Panc1 (cell line): ENCODE measurements around the gene CLDN3. TPM values are rescaled to one million over a fixed set of nuclear protein-coding genes. Genes with fewer than 3 reads are reported as not detected.
"Not testable (repeated sequence)": the region's sequence is repeated elsewhere in the genome, so short reads cannot be mapped to it uniquely, and the experiment has no call there.

Source experiments
- ATAC-seq: fragments of 200-7000 bp; cut with Tn5 transposase; 2 replicates; pipeline ENCODE4 v1.9.1; 2020; ENCODE audit warnings: mild to moderate bottlenecking, moderate library complexity
- BruUV-seq: library from RNA; stranded (reverse); fragments of 400-500 nt; replicated peaks from 2 replicates; lab custom pipeline; 2021; lab: Mats Ljungman, UMichigan
- CTCF ChIA-PET: fragments of 300-600 bp; sonication (Branson Sonifier 250); formaldehyde crosslinking; loops from one replicate; lab custom pipeline; 2022; ENCODE audit warnings: antibody characterized with exemption; lab: Charles Lee
- POLR2A ChIA-PET: fragments of 300-600 bp; sonication (Branson Sonifier 250); formaldehyde crosslinking; loops from one replicate; lab custom pipeline; 2022; ENCODE audit warnings: antibody characterized with exemption; lab: Charles Lee
- DNase-seq: peaks from one replicate; pipeline ENCODE4 v3.0.0-alpha.2; 2010; ENCODE audit warnings: low read depth, low spot score
- H3K27ac ChIP-seq: 2 replicates; pipeline ENCODE4 v1.5.1; 2011; ENCODE audit warnings: mild to moderate bottlenecking, low read length, inconsistent platforms
- H3K27me3 ChIP-seq: fragments of 200-500 bp; sonication (Bioruptor generic); 2 replicates; pipeline ENCODE4 v1.6.0; 2014; ENCODE audit warnings: low read length, inconsistent platforms; ENCODE audit not compliant: control insufficient read depth, insufficient read depth
- H3K36me3 ChIP-seq: fragments of 200-500 bp; sonication (Bioruptor generic); 2 replicates; pipeline ENCODE4 v1.5.1; 2014; ENCODE audit warnings: inconsistent platforms, mild to moderate bottlenecking, low read length, moderate library complexity; ENCODE audit not compliant: control insufficient read depth, insufficient read depth
- H3K4me1 ChIP-seq: 2 replicates; pipeline ENCODE4 v1.5.1; 2011; ENCODE audit warnings: inconsistent platforms, mild to moderate bottlenecking, low read length, moderate library complexity; ENCODE audit not compliant: control insufficient read depth, insufficient read depth
- H3K4me3 ChIP-seq, 2 experiments: 2 replicates each; pipeline ENCODE4 v1.5.1; 2011 to 2012; ENCODE audit warnings: low read depth in 2 of 2, low read length in 2 of 2, mild to moderate bottlenecking in 2 of 2, inconsistent platforms in 1 of 2, moderate library complexity in 1 of 2
- H3K9me3 ChIP-seq: fragments of 200-500 bp; sonication (Bioruptor generic); 2 replicates; pipeline ENCODE4 v1.5.1; 2014; ENCODE audit warnings: low read depth, mild to moderate bottlenecking, inconsistent platforms, low read length, moderate library complexity; ENCODE audit not compliant: control insufficient read depth, insufficient read depth
- POLR2AphosphoS5 ChIP-seq: IDR thresholded peaks from 2 replicates; pipeline ENCODE4 v1.6.1; 2012; ENCODE audit warnings: mild to moderate bottlenecking, low read depth, low read length, moderate library complexity
- SIN3A ChIP-seq: IDR thresholded peaks from 2 replicates; pipeline ENCODE4 v1.6.1; 2012; ENCODE audit warnings: low read depth, mild to moderate bottlenecking, low read length, moderate library complexity, borderline replicate concordance; ENCODE audit not compliant: insufficient read depth
- TCF7L2 ChIP-seq: IDR thresholded peaks from 2 replicates; pipeline ENCODE4 v1.6.1; 2011; ENCODE audit warnings: mild to moderate bottlenecking, low read depth, low read length, inconsistent platforms
- in situ Hi-C: cut with HindIII; loops from 2 replicates; pipeline ENCODE4 v1.10.0; 2016; ENCODE audit warnings: low sequenced_read_pairs, low pct_unique_long_range_greater_than_20kb
- intact Hi-C: fragments of 100-400 bp; cut with micrococcal nuclease; formaldehyde crosslinking; loops from one replicate; pipeline ENCODE4 v1.10.0; 2022; ENCODE audit not compliant: unreplicated experiment
- total RNA-seq: library from RNA; stranded (reverse); gene quantifications from one replicate; pipeline ENCODE4 v1.2.1, GENCODE V29; 2021; ENCODE audit not compliant: unreplicated experiment
- TF ChIP-seq, protein P1 (sequence below), 2 experiments: IDR thresholded peaks; 2 replicates each; pipeline ENCODE4 v1.6.1; 2011 to 2012; ENCODE audit warnings: low read depth in 2 of 2, control low read depth in 1 of 2, low read length in 1 of 2, mild to moderate bottlenecking in 1 of 2, moderate library complexity in 1 of 2; ENCODE audit not compliant: insufficient read depth in 1 of 2
- TF ChIP-seq, protein P2 (sequence below): fragments of 450-650 bp; IDR thresholded peaks from 2 replicates; pipeline ENCODE4 v1.5.1; 2017; ENCODE audit warnings: mild to moderate bottlenecking

The CLDN3 gene
- total RNA-seq, 1 experiment from 2014 or later, result 16.8 TPM

DNA sequence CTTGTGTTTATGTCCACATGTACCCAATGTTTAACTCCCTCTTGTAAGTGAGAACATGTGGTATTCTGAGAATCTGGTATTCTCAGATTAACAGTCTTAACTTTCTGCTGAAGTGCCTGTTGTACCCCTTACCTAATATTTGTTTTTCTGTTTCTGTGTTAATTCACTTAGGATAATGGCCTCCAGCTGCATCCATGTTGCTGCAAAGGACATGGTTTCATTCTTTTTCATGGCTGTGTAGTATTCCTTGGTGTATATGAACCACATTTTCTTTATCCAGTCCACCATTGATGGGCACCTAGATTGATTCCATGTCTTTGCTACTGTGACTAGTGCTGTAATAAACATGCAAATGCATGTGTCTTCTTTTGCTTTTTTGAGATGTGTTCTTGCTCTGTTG, 25.1 kb upstream of the CLDN3 start:
- H3K27ac ChIP-seq, in situ Hi-C loops, H3K27me3 ChIP-seq, ATAC-seq, intact Hi-C loops, H3K9me3 ChIP-seq, H3K4me3 ChIP-seq, CTCF ChIA-PET, POLR2A ChIA-PET, H3K36me3 ChIP-seq, BruUV-seq, DNase-seq: not testable (repeated sequence)
- H3K4me1 ChIP-seq, result peaks cover 18% of the 10 kb centered on the region

DNA sequence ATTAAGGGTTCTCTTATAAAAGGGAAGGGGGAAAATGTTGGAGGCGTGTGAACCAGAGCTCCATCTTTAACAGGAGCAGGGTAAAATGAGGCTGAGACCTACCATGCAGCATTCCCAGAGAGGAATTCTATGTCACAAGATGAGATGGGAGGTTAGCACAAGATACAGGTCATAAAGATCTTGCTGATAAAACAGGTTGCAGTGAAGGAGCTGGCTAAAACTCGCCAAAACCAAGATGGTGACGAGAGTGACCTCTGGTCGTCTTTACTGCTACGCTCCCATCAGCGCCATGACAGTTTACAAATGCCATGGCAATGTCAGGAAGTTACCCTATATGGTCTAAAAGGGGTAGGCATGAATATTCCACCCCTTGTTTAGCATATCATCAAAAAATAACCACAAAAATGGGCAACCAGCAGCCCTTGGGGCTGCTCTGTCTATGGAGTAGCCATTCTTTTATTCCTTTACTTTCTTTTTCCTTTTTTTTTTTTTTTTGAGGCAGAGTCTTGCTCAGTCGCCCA, 21.2 kb upstream of the CLDN3 start:
- H3K4me3 ChIP-seq, in situ Hi-C loops, H3K4me1 ChIP-seq, POLR2A ChIA-PET, intact Hi-C loops, ATAC-seq, H3K9me3 ChIP-seq, BruUV-seq, DNase-seq, H3K36me3 ChIP-seq, H3K27ac ChIP-seq, H3K27me3 ChIP-seq: not testable (repeated sequence)
- CTCF ChIA-PET, result interaction anchor here (0.6 kb wide), 1 partner anchor 27 kb away, joined by 3 read pairs; no protein-coding TSS in a partner anchor

DNA sequence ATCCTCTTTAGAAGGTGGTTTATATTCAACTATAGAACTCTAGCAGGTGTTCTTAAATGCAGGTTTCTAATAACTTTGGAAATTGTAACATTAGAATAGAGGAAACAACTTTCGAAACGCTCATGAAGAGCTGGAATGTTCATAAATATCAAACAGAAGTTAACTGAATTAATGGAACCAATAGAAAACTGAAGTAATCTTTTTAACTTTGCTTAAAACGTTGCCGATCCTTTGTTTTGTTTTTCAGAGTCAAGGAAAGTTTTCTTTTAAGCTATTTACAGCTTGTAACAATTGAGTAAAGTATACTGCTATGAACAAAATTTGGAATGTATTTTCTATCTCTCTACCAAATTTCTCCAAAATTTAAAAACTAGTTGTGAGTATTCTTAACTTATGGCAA, 19.0 kb upstream of the CLDN3 start:
- TF ChIP-seq SIN3A (no peak), TCF7L2 (no peak), POLR2AphosphoS5 (no peak)
- TF ChIP-seq, protein P1, sequence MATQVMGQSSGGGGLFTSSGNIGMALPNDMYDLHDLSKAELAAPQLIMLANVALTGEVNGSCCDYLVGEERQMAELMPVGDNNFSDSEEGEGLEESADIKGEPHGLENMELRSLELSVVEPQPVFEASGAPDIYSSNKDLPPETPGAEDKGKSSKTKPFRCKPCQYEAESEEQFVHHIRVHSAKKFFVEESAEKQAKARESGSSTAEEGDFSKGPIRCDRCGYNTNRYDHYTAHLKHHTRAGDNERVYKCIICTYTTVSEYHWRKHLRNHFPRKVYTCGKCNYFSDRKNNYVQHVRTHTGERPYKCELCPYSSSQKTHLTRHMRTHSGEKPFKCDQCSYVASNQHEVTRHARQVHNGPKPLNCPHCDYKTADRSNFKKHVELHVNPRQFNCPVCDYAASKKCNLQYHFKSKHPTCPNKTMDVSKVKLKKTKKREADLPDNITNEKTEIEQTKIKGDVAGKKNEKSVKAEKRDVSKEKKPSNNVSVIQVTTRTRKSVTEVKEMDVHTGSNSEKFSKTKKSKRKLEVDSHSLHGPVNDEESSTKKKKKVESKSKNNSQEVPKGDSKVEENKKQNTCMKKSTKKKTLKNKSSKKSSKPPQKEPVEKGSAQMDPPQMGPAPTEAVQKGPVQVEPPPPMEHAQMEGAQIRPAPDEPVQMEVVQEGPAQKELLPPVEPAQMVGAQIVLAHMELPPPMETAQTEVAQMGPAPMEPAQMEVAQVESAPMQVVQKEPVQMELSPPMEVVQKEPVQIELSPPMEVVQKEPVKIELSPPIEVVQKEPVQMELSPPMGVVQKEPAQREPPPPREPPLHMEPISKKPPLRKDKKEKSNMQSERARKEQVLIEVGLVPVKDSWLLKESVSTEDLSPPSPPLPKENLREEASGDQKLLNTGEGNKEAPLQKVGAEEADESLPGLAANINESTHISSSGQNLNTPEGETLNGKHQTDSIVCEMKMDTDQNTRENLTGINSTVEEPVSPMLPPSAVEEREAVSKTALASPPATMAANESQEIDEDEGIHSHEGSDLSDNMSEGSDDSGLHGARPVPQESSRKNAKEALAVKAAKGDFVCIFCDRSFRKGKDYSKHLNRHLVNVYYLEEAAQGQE (IDR thresholded peaks at IDR 0.05; ENCODE audit: insufficient read depth in 1 of 2, low read depth in 2 of 2, low read length in 1 of 2), result no peak
- TF ChIP-seq, protein P2, sequence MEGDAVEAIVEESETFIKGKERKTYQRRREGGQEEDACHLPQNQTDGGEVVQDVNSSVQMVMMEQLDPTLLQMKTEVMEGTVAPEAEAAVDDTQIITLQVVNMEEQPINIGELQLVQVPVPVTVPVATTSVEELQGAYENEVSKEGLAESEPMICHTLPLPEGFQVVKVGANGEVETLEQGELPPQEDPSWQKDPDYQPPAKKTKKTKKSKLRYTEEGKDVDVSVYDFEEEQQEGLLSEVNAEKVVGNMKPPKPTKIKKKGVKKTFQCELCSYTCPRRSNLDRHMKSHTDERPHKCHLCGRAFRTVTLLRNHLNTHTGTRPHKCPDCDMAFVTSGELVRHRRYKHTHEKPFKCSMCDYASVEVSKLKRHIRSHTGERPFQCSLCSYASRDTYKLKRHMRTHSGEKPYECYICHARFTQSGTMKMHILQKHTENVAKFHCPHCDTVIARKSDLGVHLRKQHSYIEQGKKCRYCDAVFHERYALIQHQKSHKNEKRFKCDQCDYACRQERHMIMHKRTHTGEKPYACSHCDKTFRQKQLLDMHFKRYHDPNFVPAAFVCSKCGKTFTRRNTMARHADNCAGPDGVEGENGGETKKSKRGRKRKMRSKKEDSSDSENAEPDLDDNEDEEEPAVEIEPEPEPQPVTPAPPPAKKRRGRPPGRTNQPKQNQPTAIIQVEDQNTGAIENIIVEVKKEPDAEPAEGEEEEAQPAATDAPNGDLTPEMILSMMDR, result no peak
- ChIA-PET CTCF (no interaction called here), POLR2A (no interaction called here)
- Histone ChIP-seq H3K4me1 (peaks cover 10% of the 10 kb centered on the region), H3K27me3 (no peaks in the 10 kb centered on the region), H3K36me3 (no peaks in the 10 kb centered on the region), H3K27ac (no peak overlapping the region), H3K4me3 (no peak overlapping the region), H3K9me3 (no peaks in the 10 kb centered on the region)
- in situ Hi-C loops, result no loop called here
- no TSS peak for BruUV-seq
- intact Hi-C loops, result no loop called here
- ATAC-seq (no peak), DNase-seq (no peak)

DNA sequence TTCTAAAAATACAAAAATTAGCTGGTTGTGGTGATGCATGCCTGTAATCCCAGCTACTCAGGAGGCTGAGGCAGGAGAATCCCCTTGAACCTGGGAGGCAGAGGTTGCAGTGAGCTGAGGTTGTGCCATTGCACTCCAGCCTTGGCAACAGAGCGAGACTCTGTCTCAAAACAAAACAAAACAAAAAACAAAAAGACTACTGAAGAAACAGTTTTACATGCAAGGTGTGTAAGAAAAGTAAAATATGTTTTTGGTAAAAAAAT, 17.6 kb upstream of the CLDN3 start:
- CTCF ChIA-PET, intact Hi-C loops, H3K9me3 ChIP-seq, H3K36me3 ChIP-seq, H3K27ac ChIP-seq, H3K4me1 ChIP-seq, in situ Hi-C loops, POLR2A ChIA-PET, ATAC-seq, BruUV-seq, H3K27me3 ChIP-seq, H3K4me3 ChIP-seq, DNase-seq: not testable (repeated sequence)
